Brain microvascular endothelial cell (primary cell): ENCODE results near the gene IGFBP2.

ENCODE experiments used
- DNase-seq: peaks from one replicate; pipeline ENCODE4 v3.0.0-alpha.2; 2020
- H3K27ac ChIP-seq: fragments of 250-450 bp; sonication (Bioruptor Pico); 2 replicates; pipeline ENCODE4 v1.5.1; 2020; ENCODE audit warnings: mild to moderate bottlenecking, moderate library complexity
- H3K27me3 ChIP-seq: fragments of 250-450 bp; sonication (Bioruptor Pico); replicated peaks from 2 replicates; pipeline ENCODE4 v1.5.1; 2020; ENCODE audit warnings: mild to moderate bottlenecking
- H3K36me3 ChIP-seq: fragments of 250-450 bp; sonication (Bioruptor Pico); replicated peaks from 2 replicates; pipeline ENCODE4 v1.5.1; 2020; ENCODE audit warnings: mild to moderate bottlenecking
- H3K4me3 ChIP-seq: 2 replicates; pipeline ENCODE4 v1.5.1; 2011; ENCODE audit warnings: low read depth, mild to moderate bottlenecking, control low read depth, low read length, moderate library complexity
- in situ Hi-C: cut with HindIII; loops from 2 replicates; pipeline ENCODE4 v1.10.0; 2017; ENCODE audit warnings: low sequenced_read_pairs, low pct_ligation_motif_present
- TF ChIP-seq, protein P1 (sequence below): IDR thresholded peaks from 2 replicates; pipeline ENCODE4 v1.5.1; 2011; ENCODE audit warnings: low read depth, mild to moderate bottlenecking, moderate library complexity, low read length, control low read depth, inconsistent platforms; ENCODE audit errors: missing control alignments

Gene IGFBP2

DNA sequence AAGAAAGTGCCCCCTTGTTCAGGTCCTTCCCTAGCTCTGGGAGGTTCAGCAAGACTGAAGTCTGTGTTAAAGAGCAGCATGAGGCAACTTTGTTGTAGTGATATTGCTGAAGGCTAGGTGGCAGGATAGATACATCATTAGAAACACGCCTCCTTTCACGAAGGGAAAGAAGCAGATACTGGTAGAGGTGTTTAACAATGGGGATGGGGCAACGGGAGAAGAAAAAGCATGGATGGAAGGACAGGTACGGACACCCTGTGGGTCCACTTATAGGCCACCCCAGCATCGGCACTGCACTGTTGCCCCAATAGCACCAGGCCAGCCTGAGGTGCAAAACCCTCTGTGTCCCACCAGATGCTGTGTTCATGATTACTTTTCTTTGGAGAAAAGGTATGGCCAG lies 65.7 kb downstream of the IGFBP2 start:
- in situ Hi-C loops, result loop anchor here (25.0 kb wide), 1 partner anchor 813 kb away; no protein-coding TSS in a partner anchor
- no peaks in the 10 kb centered on the region for H3K27me3 ChIP-seq
- peak; percentile 54 for DNase-seq
- H3K36me3 ChIP-seq, result no peaks in the 10 kb centered on the region
- TF ChIP-seq, protein P1, sequence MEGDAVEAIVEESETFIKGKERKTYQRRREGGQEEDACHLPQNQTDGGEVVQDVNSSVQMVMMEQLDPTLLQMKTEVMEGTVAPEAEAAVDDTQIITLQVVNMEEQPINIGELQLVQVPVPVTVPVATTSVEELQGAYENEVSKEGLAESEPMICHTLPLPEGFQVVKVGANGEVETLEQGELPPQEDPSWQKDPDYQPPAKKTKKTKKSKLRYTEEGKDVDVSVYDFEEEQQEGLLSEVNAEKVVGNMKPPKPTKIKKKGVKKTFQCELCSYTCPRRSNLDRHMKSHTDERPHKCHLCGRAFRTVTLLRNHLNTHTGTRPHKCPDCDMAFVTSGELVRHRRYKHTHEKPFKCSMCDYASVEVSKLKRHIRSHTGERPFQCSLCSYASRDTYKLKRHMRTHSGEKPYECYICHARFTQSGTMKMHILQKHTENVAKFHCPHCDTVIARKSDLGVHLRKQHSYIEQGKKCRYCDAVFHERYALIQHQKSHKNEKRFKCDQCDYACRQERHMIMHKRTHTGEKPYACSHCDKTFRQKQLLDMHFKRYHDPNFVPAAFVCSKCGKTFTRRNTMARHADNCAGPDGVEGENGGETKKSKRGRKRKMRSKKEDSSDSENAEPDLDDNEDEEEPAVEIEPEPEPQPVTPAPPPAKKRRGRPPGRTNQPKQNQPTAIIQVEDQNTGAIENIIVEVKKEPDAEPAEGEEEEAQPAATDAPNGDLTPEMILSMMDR, result peak; percentile 74
- no peak overlapping the region for H3K27ac ChIP-seq
- no peak overlapping the region for H3K4me3 ChIP-seq

DNA sequence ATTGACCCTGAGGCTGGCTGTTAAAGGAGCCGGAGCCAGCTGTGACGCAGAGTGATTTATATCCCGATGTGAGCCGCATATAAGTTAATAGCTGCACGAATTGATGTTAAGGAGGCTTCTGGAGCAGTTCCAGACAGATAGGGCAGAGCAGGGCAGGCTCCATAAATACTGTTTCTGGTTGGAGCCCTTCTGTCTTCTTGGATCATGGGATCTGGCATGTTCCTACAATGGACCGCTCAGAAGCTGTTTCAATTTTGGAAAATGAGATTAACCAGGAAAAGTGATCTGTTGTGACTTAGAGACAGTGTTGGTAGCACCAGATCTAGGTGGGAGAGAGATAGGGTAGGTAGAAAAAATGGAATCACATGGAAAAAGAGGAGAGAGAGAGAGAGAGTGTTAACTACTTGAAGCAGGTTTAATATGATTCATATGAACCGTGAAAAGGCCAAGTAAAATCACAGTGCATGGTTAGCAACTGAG lies 66.9 kb downstream of the IGFBP2 start:
- in situ Hi-C loops, result loop anchor here (25.0 kb wide), 1 partner anchor 462 kb away; no protein-coding TSS in a partner anchor
- Histone ChIP-seq H3K4me3 (no peak overlapping the region), H3K27ac (no peak overlapping the region), H3K27me3 (no peaks in the 10 kb centered on the region), H3K36me3 (no peaks in the 10 kb centered on the region)
- TF ChIP-seq, protein P1, result no peak
- no peak for DNase-seq

DNA sequence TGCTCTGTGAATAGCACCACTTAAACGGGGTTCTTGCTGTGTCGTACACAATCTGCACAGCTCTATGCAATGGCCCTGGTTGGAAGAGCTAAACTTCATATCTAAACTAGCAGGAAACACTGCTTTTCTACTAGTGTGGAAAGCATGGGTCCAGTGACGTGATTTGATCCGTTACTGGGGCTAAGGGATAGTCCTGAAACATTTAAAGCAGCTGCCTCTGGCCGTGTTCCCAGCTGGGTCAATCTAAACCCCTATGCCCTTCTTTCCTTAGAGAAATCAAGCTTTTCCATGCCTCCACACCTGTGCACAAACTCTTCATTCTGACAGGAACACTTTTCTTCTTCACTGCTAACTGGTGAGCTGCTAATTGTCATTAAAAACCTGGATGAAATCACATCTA lies 67.6 kb downstream of the IGFBP2 start:
- H3K4me3 ChIP-seq, result no peak overlapping the region
- in situ Hi-C loops, result loop anchor here (25.0 kb wide), 1 partner anchor 462 kb away; no protein-coding TSS in a partner anchor
- TF ChIP-seq, protein P1, result no peak
- no peaks in the 10 kb centered on the region for H3K36me3 ChIP-seq
- H3K27ac ChIP-seq, result no peak overlapping the region
- H3K27me3 ChIP-seq, result no peaks in the 10 kb centered on the region
- DNase-seq, result no peak

DNA sequence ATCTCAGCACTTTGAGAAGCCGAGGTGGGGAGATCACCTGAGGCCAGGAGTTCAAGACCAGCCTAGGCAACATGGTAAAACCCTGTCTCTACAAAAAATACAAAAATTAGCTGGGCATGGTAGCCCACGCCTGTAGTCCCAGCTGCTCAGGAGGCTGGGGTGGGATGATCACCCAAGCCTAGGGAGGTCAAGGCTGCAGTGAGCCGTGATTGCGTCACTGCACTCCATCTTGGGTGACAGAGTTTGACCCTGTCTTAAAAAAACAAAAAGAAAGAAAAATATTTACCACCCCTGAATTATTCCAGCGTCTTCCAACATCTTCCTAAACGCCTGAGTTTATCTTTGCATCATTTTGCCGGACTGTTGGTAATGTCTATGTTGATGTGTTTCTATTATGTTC lies 68.3 kb downstream of the IGFBP2 start:
- Histone ChIP-seq H3K4me3 (no peak overlapping the region), H3K27ac (no peak overlapping the region), H3K27me3 (no peaks in the 10 kb centered on the region), H3K36me3 (no peaks in the 10 kb centered on the region)
- TF ChIP-seq, protein P1, result no peak
- DNase-seq, result no peak
- in situ Hi-C loops, result loop anchor here (25.0 kb wide), 1 partner anchor 461 kb away; no protein-coding TSS in a partner anchor

DNA sequence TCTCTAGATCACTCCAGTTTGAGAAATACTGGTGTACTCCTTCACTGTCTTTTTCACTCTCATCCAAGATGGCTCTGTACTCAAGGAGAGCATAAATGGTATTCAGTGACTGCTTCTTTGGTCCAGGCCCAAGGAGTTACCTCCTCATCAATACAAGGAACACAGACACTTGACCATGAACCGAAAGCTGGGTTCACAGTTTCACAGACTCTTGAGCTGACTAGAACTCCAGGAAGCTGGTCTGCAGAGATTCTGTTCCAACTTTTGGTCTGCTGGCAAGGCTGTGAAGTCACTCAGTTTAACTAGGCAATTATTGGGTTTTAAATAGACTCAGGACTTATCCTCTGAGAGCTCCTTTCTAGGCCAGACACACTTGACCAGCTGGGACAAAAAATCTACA lies 69.5 kb downstream of the IGFBP2 start:
- TF ChIP-seq, protein P1, result no peak
- no peak overlapping the region for H3K27ac ChIP-seq
- in situ Hi-C loops, result loop anchor here (25.0 kb wide), 1 partner anchor 460 kb away; no protein-coding TSS in a partner anchor

DNA sequence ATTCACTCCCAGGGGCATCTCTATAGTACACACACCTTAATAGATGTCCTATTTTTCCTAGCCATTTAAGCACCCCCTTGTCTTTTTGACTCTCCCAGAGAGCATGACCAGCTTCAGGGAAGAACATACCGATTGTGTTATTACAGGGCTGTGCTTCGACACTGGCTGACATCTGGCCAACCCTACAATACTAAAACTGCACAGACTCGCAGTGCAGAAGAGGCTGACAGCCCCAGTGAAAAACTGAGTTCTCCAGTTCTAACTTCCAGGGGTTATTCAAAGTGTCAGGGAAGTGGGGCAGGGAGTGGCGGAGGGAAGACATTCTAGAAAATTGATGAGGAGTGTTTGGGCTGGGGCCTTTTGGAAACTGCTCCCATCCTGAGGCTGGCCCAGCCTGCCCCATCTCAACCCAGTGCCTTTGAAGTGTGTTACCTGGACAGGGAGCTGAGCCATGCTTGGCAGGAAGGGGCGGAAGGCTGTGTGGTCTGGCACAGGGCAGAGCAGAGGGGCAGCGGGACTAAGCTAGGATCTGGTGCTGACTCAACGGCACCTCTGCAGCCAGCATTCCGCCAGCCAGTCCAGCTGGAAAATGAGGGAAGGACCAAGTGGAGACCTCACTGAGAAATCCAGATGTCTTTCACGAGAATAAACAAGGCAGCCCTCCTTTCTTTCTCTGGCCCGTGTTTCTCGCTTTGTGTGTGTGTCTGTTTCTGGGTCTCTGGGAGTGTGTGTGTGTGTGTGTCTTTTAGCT lies 77.5 kb downstream of the IGFBP2 start:
- Histone ChIP-seq H3K36me3 (no peaks in the 10 kb centered on the region), H3K27me3 (no peaks in the 10 kb centered on the region), H3K27ac (no peak overlapping the region), H3K4me3 (no peak overlapping the region)
- TF ChIP-seq, protein P1, result no peak
- DNase-seq, result no peak
- in situ Hi-C loops, result loop anchor here (25.0 kb wide), 1 partner anchor 452 kb away; no protein-coding TSS in a partner anchor

More for the DNA sequence above, 69.5 kb downstream of the IGFBP2 start:
- H3K4me3 ChIP-seq, result no peak overlapping the region
- no peaks in the 10 kb centered on the region for H3K36me3 ChIP-seq
- H3K27me3 ChIP-seq, result no peaks in the 10 kb centered on the region
- no peak for DNase-seq
